HT-29 (cell line): Measurements from ENCODE around the gene IGFL2. TPM values are rescaled to one million over a fixed set of nuclear protein-coding genes. Genes with fewer than 3 reads are reported as not detected.
"Not testable (repeated sequence)": the region's sequence is repeated elsewhere in the genome, so short reads cannot be mapped to it uniquely, and the experiment has no call there.

ENCODE experiments used
- DNase-seq: peaks from one replicate; pipeline ENCODE4 v3.0.0-alpha.2; 2015; ENCODE audit warnings: low spot score
- total RNA-seq: library from RNA; depleted of rRNA; stranded (reverse); fragments of >200 nt; shearing (Covaris generic); gene quantifications from 2 replicates; pipeline ENCODE4 v1.2.3, GENCODE V29; 2014

Gene IGFL2
- total RNA-seq, 1 experiment from 2014 or later, result 1.6 TPM

GRCh38 chr19:46142294-46142693, 5.7 kb upstream of the IGFL2 start:
- no peak for DNase-seq

GRCh38 chr19:46144756-46145155, 3.3 kb upstream of the IGFL2 start:
- peak; percentile 68 for DNase-seq

GRCh38 chr19:46147166-46147740, 785 bp upstream of the IGFL2 start:
- DNase-seq, result no peak

GRCh38 chr19:46150606-46151005, 2.6 kb downstream of the IGFL2 start:
- DNase-seq, result no peak

GRCh38 chr19:46155237-46155636, 7.2 kb downstream of the IGFL2 start:
- DNase-seq, result no peak

- peak; percentile 84 for DNase-seq
These were observed 11.6 kb downstream of the IGFL2 start for GRCh38 chr19:46159418-46160232.

DNA sequence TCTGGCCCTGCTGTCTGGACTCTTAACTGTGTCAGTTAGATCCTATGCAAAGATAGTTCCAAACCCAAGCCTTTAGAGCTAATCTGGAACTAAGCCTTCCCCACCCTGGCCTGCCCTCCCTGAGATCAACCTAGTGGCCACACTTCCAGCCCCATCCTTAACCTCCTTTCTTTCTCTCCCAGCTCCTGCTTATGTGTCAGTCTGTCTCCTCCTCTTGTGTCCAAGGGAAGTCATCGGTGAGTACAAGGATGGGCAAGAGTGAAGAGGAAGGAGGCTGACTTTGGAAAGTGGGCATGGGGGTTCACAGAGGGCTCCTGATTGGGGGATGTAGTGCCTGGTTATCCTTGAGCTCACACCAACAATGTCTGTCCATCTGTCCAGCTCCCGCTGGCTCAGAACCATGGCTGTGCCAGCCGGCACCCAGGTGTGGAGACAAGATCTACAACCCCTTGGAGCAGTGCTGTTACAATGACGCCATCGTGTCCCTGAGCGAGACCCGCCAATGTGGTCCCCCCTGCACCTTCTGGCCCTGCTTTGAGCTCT, 12.3 kb downstream of the IGFL2 start:
- DNase-seq, result no peak

DNA sequence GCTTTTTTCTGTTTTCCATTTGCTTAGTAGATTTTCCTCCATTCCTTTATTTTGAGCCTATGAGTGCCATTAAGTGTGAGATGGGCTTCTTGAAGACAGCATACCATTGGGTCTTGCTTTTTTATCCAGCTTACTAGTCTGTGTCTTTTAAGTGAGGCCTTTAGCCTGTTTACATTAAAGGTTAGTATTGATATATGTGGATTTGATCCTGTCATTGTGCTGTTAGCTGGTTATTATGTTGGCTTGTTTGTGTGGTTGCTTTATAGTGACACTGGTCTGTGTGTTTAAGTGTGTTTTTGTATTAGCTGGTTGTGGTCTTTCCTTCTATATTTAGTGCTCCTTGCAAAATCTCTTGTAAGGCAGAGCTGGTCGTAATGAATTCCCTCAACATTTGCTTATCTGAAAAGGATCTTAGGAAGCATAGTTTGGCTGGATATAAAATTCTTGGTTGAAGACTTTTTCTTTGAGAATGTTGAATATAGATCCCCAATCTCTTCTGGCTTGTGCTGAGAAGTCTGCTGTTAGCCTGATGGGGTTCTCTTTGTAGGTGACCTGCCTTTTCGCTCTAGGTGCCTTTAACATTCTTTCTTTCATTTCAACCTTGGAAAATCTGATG, 13.7 kb downstream of the IGFL2 start:
- DNase-seq, result not testable (repeated sequence)

DNA sequence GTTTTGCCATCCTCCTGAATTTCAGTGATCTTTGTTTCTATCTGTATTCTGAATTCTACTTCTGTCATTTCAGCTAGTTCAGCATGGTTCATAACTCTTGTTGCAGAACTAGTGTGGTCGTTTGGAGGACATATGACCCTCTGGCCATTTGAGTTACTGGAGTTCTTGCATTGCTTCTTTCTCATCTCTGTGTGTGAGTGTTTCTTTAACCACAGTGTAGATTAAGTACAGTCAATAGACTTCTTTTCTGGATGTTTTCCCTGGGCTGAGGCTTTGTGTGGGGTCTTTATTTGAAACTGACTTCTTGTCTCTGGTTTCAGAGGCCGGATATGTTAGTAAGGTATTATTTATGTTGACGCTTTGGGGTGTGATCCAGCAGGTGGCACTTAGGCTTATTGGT, 14.7 kb downstream of the IGFL2 start:
- no peak for DNase-seq

GRCh38 chr19:46173886-46174480, 25.9 kb downstream of the IGFL2 start:
- DNase-seq, result peak; percentile 36

DNA sequence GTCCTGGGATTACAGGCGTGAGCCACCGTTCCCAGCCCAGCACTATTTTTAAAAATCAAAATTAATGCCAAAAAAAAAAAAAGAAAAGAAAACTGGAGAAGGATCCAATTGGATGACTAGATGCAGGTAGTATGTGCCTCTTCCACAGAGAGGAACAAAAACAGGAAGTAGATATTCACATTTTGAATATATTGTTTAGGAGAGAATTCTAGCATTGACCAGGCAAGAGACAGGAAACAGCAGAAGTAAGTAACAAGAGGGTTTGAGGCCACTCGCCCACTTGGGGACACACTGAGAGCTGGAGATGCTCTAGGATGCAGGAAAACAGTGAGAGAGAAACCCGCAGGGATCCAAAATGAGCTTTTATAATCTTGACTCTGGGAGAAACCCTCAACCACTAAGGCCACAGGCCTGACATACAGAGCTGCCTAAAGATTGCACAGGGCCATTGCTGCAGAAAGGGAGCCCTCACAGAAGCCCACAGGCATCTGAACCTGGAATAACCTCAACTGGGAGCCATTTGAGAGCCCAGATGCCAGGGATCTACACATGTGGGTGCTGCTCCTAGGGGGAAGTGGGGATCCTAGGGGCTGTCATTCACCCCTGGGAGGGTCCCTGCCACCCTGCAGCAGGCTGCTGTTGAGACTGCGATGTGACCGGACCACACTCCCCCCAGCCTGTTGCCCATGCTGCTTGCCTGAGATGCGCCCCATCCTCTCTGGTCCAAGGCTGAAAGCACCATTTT, 28.2 kb downstream of the IGFL2 start:
- no peak for DNase-seq

DNA sequence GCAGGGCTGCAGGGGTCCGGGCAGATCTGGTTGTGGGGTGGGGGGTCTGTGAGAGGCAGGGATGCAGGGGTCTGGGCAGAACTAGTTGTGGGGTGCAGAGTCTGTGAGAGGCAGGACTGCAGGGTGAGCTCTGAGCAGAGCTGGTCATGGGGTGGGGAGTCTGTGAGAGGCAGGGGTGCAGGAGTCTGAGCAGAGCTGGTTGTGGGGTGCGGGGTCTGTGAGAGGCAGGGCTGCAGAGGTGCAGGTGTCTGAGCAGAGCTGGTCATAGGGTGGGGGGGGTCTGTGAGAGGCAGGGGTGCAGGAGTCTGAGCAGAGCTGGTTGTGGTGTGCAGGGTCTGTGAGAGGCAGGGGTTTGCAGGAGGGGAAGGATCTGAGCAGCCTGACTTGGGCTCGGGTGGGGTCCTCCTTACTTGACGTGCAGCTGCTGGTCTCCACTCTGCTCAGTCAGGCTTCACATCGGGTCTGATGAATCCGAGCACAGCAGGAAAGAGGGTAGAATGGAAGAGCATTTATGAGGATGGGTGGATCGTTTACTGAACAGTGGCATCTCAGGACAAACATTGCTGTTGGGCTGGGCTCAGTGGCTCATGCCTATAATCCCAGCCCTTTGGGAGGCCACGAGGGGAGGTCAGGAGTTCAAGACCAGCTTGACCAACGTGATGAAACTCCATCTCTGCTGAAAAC, 31.2 kb downstream of the IGFL2 start:
- no peak for DNase-seq

- DNase-seq, result peak; percentile 77
These were observed 32.8 kb downstream of the IGFL2 start for GRCh38 chr19:46180701-46181387.

GRCh38 chr19:46181388-46181779, 33.3 kb downstream of the IGFL2 start:
- DNase-seq, result peak; percentile 57

GRCh38 chr19:46182476-46182875, 34.4 kb downstream of the IGFL2 start:
- DNase-seq, result no peak

- not testable (repeated sequence) for DNase-seq
These were observed 37.0 kb downstream of the IGFL2 start for GRCh38 chr19:46184775-46185710.

- DNase-seq, result no peak
These were observed 38.2 kb downstream of the IGFL2 start for GRCh38 chr19:46186101-46186716.

GRCh38 chr19:46186717-46187101, 38.7 kb downstream of the IGFL2 start:
- no peak for DNase-seq
